GM10847 (cell line): ENCODE data around the gene LYST.

ENCODE experiments used
- POLR2A ChIP-seq: IDR thresholded peaks from 2 replicates; pipeline ENCODE4 v1.6.1; 2011; ENCODE audit not compliant: insufficient read length; ENCODE audit errors: extremely low read depth

Gene LYST

DNA sequence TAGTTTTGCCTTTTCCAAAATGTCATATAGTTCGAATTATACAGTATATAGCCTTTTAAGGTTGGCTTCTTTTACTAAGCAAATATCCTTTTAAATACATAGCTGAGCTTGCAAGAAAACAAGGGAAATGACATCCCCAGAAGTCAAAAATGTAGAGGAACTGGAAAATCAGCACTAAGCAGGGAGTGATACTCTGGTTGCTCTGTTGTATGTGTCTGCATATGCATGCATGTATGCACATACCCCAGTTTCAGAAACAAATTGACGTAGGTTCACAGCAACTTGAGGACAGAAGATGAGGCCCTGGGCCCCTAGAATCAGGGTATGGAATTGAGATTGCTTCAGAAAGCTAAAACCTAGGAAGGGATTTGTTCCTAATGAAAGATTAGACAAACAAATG lies 142.0 kb downstream of the LYST start:
- no peak for TF ChIP-seq POLR2A

DNA sequence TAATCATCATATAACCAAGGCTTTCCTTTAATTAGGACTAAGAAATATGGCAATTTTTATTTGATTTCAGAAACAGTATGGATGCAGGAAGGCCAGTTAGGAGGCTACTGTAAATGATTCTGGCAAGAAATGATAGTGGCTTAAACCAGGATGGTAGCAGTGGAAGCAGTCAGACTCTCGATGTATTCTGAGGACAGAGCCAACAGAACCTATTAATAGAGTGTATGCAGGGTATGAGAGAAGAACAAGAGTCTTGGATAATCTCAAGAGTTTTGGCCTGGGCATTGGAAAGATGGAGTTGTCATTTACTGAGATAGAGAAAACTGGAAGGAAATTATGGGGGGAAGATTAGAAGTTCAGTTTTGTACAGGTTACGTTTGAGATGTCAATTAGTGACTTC lies 143.8 kb downstream of the LYST start:
- TF ChIP-seq POLR2A = no peak

DNA sequence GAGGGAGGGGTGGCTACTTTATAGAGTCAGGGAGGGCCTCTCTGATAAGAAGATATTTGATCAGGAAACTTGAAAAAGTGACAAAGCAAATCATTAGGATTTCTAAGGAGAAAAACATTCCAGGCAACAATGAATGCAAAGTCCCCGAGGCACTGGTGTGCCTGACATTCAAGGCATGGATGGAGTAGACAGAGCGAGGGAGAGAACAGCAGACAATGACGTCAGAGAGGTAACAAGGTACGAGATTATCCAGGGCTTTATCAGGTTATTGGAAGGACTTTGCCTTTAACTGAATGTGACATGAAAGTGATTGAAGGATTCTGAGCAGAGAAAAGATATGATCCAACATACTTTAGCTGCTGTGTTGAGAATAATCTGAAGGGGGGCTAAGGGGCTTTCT lies 144.7 kb downstream of the LYST start:
- no peak for TF ChIP-seq POLR2A

DNA sequence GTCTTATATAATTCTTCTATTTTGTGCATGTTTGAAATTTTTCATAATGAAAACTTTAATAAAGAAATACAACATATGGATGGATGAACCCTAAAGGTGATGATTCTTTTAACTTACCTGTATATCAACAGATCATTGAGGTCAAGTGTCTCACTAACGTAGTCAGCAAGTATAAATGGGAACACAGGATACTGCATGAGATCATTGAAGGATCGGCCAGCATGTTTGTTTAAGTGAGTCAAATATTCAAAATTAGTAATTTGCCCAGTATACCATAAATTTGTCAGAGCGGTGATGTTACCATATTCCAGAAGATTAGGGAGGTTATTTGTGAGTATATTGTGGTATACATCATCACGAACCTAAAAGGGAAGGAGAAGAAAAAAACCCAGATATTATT lies 146.2 kb downstream of the LYST start:
- TF ChIP-seq POLR2A = no peak

DNA sequence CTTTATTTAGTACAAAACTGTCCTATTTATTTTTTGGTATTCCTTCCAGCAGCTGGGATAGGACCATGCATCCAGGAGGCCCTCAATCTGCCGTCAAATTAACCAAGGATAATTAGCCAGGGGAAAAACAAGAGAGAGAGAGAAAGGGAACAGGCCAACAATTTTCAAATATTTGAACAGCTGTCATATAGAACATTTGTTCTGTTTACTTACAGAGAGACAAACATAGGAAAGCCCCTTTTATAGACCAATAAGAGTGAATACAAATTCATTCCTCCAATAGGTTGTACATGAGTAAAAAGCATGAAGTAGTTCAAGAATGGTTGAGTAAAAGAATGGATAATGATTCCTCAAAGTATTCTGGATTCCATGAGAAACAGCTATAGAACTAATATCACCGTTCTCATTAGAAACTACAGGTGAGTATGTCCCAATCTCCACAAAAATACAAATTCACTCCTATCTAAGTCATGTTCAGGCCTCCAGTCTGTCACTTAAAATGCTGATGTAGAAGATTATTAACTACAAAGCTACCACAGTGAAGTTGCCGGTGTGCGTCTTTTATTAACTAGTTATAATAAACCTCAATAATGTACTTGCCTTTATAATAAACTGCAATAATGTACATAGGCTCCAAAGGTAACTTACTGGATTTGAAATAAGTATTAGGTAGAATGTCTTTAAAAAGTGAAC lies 152.4 kb downstream of the LYST start:
- TF ChIP-seq POLR2A = no peak

DNA sequence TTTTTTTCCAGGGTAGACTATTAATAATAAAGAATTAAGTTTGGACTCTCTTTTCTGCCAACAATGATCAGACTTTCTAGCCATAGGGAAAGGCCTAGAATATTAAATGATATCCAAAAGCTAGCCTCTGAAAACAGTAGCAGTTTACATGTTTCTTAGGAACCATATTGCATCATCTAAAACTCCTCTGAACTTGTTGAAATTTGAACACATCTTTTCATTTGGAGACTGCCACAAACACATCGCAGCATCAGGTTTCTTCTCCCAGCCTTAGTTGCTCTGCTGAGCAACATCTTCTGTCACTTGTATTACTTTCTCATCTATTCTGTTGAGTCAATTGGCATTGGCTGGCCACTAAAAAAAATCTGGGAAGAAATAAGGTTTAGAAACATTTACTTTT lies 153.9 kb downstream of the LYST start:
- TF ChIP-seq POLR2A = no peak

DNA sequence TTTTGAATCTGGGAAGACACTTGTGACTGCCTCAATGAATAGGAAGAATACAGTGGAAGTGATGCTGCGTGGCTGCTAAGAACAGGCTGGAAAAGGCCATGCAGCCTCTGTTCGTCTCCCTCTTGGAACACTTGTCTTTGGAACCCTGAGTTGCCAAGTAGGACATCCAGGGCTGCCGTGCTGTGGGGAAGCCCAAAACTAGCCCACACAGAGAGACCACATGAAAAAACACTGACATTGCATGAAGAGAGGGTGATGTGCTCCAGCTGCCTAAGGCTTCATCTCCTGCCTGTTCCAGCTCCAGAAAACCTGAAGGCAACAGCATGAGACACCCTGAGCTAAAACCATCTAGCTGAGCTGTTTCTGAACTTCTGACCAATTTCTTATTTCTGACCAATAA lies 156.0 kb downstream of the LYST start:
- TF ChIP-seq POLR2A = no peak

DNA sequence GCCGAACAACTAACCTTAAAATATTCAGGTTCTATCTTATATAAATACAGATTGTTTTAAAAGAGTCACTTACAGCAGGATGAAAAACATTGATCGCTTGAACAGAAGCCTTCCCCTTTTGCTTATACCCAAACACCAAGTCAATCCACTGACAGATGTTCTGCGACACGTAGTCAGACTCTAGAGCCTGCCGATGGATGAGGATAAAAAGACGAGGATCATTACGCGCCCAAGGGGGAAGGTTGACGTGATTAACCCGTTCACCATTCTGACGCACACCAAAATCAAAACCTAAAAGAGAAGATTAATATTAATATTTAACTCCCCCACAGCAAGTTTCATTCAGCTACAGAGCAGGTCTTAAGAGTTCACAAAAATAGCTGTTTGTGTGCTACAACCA lies 157.7 kb downstream of the LYST start:
- no peak for TF ChIP-seq POLR2A

DNA sequence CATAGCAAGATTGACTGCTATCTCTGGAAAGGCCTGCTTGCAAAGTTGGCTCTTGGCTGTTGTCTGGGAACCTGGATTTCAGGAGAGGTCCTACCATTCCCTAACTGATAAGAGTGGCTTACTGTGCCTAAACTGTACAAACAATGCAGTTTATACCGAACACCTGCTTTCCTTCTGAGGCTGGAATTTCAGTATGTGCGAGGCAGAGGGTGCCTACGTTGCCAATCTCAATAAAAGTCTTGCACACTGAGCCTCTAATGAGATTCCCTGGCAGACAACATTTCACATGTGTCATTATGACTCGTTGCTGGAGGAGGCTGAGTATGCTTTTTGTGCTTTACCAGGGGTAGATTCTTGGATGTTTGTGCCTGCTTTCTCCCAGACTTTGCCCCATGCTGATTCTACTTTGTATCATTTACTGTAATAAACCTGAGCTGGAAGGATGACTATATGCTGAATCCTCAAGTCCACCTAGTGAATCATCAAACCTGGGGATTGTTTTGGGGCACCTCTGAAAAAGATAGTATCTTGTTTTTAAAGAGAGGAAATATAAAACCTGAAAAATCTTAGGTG lies 158.2 kb downstream of the LYST start:
- no peak for TF ChIP-seq POLR2A

DNA sequence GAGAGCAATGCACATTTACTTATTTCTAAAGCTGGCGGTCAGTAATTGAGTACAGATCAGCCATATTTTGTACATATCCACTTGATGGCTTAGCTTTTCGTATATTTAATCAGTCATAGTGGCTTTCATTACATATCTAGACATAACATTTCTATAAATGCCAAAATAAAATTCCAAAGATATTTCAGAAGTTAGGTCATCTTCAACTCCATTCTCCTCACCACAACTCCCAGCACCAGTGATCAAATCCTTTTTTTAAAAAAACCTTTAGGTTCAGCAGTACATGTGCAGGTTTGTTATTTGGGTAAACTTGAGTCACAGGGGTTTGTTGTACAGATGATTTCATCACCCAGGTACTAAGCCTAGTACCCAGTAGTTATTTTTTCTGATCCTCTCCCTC lies 163.2 kb downstream of the LYST start:
- no peak for TF ChIP-seq POLR2A

DNA sequence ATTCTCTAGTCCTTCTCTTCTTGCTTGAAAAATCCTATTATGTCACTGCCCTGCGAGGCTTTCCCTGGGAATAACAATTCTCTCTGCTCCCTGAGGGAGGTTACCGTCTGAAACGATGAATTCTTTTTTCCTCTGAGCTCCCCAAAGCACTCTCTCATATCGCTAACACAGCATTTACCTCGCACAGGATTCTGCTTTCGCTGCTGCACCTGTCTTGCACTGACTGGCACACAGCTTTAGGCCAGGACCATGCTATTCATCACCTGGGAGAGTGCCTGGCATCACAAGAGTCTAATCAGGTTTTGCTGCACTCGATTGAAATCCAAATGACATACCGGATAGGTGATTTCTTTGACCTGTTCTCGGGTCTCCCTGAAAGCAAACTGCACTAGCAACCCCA lies 164.3 kb downstream of the LYST start:
- TF ChIP-seq POLR2A = no peak

DNA sequence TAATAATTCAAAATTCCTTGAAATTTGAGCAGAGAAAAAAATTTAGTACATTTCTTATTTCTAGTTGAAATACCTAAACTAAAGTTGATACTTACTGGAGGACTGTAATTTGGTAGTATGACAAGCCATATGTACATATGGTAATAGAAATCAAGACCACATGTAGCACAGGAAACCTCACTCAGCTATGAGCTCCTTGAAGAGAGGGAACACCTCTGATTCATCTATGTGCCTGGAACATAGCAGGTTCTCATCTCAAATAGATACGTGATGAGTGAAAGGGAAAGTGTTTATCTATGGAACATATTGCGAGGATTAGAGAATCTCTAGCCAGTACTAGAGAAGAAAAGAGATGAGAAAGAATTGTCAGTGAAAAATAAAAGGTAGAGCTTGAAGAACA lies 169.2 kb downstream of the LYST start:
- TF ChIP-seq POLR2A = no peak

DNA sequence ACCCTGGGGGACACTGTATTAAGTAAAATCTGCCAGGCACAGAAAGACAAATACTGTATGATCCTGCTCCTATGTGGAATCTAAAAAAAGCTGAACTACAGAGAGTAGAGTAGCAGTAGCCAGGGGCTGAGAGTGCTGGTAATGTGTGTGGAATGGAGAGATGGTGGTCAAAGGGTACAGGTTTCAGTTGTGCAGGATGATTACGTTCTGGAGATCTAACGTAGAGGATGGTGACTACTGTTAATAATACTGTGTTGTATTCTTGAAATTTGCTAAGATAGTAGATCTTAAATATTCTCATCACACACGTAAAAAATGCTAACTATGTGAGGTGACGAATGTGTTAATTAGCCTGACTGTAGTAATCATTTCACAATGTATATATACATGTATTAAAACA lies 177.3 kb downstream of the LYST start:
- TF ChIP-seq POLR2A = no peak

DNA sequence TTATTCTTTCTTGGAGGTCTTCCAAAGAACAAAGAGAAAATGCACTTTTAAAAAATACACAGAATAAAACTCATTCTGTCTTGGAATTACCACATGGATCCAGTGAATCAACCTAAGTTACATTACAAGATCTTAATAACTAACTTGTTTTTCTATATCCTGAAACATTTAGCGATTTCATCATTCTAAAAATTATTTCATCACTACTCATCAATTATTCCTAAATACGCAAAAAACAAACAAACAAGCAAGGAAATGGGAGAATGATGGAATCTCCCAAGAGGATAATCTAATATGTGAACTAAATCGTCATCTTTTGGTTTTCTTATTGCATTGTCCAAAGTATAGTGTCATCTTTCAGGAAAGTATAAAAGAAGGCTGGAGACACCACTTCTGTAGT lies 178.6 kb downstream of the LYST start:
- no peak for TF ChIP-seq POLR2A

DNA sequence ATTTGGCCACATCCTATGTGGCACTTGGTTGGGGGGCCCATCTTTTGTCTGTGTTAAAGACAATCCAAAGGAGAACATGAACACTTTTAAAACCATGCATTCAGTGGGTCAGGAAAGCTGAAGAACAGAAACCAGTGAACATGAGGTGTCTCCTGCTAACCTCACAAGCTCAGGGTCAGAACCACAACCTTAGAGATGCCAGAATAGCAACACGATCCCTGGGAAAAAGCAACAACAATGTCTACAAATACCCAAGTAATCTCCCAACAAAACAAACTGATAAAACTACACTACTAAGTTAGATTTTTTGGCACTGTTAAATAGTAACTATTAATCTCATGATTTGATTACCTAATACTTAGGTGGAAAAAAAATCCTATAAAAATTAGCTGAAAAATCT lies 183.1 kb downstream of the LYST start:
- TF ChIP-seq POLR2A = no peak

DNA sequence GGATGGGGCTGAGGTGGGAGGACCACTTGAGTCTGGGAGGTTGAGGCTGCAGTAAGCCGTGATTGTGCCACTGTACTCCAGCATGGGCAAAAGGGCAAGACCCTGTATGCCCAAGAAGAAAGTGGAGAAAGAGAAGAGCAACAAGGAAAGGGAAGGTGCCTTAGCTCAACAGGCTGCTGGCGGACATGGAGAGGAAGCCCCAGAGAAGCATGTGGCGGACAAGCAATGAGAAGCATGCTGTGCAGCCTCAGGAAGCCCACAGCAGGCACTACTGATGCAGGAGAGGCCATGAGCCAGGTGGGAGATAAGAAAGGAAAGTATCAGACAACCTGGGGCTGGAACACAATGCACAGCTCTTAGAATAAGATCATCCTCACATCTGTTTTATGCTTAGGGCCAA lies 184.5 kb downstream of the LYST start:
- TF ChIP-seq POLR2A = no peak

DNA sequence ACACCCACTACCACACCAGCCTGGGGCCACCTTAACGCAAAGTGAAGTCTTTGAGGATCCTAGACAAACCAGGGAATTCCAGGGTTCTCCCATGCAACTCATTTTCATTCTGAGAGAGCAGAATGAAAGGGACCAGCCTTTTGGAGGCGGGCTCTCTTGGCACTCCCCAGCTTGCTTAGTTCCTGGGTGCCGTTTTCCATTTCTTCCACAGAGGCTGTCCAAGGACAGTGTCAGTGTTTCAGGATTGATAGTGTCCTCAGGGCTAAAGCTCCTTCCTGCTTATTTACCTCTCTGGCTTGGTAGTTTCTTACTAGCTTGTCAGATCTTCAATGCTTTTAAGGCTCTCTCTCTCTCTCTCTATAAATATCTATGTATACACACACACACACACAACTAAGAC lies 187.1 kb downstream of the LYST start:
- TF ChIP-seq POLR2A = no peak
